NCI-H774 (cell line): ENCODE data around the gene KDELR1.
"Not testable (repeated sequence)": the region's sequence is repeated elsewhere in the genome, so short reads cannot be mapped to it uniquely, and the experiment has no call there.

Experiments used
- DNase-seq: peaks from one replicate; lab custom pipeline; 2025; lab: John Stamatoyannopoulos, UW

KDELR1 gene

DNA sequence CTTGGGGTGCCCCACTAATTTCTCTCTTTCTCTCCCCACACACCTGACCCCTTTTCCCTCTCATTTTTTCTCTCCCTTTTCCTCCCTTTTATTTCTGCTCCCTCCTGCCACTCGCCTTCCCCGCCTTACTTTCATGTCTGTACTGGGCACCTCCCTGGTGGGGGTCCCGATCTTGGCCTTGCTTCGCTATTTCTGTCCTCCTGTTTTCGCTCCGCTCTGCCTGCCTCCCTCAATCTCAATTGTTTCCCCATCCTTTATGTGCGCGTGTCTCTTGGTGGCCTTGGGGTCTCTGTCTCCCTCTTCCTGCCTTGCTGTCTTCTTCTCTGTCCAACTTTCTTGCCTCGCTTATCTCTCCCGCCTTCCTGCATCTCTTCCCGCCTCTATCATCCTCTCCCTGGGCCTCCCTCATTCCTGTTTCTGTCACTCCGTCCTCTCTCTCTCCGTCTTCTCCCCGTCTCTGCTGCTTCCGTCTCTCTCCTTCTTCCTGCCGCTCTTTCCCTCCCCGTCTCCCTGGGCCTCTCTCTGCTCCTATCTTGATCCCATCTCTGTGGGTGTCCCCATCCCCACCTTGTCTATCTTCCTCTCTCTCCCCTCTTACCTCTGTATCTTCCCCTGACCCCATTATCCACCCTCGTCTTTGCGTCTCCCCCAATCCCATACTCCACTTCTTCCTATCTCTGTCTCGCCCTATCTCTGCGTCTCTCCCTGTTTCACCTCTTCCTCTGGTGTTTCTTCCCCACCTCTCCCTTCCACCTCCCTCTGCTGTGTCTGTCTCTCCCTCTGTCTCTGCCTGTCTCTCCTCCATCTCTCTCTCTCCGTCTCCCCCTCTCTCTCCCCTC lies 6.1 kb upstream of the KDELR1 start:
- DNase-seq, result no peak

DNA sequence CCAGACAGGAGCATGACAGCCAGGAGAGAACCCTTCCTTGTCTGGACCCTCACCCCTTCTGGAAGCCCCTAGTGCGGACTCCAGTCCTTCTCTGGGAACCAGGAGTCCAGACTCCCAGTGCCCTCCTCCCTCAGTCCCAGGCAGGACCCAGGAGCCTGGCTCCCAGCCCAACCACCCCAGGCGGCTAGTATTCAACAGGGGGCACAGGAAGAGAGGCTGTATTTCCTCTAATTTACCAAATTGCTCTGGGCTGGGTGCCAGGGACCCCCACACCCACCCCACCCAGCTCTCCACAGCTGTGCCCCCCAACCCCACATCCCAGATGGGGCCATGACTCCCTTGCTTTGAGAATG lies 5.4 kb upstream of the KDELR1 start:
- no peak for DNase-seq

DNA sequence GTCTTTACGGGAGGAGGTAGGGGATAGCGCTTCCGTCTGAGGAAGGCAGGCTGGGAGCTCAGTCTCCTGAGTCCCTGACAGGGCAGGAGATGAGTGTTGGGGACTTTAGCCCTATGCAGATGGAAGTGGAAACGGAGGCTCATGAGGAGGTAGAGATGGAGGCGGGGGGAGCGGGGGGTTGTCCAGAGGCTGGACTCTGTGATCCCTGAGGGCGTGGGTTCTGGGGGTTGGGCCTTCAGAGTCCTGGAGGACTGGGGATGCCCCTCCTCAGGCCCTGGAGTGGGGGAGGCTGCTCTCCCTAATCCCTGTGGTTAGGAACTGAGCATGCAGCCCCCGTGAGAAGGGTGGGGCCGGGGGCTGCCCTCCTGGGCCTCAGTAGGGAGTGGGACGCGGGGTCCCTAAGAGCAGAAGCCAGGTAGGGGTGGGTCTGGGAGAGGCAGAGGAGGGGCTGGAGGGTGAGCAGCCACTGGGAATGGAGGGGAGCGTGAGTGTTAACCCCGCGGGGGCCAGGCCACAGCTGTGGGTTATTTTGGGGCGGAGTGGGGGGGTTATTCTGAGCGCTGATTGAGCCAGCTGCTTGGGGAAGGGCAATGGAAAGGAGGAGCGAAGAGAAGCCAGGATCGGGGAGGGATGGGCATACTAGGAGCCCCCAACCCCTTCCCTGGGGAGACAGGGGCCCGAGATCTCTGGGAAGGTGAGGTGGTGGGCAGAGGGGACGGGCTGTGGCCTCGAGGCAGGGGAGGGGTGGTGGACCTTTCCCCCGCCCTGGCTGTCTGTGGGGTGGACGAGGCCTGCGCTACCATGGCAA lies 4.9 kb upstream of the KDELR1 start:
- DNase-seq, result no peak

- DNase-seq, result no peak
Measured at GRCh38 chr19:48395499-48395898, 4.1 kb upstream of the KDELR1 start.

DNA sequence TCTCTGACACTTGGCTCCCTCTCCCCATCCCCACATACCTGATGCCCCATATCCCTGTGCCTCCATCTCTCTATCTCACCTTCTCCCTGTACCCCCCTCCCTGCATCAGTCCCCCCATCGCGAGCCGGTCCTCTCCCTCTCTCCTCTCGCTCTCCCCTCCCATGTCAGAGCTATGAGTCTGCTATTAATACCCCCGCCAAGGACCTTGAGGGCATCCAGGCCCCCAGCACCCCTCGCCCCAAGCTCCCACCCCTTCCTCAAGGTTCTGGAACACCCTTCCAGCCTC lies 3.8 kb upstream of the KDELR1 start:
- DNase-seq, result no peak

DNA sequence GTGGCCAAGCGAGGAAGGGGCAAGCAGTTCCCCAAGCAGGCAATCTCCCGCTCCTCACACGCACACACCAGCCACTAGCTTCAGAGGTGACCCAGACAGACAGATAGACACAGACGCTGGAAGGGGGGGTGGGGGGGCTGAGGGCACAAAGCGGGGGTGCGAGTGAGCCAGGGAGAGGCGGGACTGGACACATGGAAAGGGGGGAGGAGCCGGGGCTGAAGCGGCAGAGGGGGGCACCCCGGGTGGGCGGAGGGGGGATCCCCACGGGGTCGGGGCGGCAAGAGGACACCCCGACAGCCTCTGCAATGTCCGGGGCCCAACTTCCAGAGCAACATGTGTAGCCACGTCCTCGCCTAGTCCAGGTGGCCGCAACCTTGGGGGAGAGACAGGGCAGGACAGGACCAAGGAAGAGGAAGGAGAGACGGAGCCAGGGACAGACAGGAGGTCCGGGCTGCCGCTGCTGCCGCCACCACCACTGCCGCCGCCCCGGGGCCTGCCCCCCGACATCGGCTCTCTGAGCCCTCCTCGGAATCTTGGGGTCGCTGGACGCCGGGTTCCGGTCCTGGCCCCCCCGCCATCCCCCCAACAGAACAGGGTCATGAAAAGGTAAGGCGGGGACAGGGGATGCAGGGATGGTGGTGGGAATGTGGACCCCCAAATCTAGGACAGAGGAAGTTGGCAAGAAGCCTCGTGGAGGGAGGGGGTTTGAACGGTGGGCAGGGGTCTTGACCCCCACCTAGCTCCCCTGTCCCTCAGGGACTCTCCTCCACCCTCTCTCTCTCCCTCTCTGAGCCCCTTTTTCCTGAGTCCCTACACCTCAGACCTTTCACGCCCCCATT lies 3.2 kb upstream of the KDELR1 start:
- DNase-seq, result no peak

GRCh38 chr19:48393559-48394330 lies 2.4 kb upstream of the KDELR1 start, which contains the start of gene GRIN2D:
TSS of gene GRIN2D (plus strand) at chr19:48393668. CDS start at chr19:48398393, 4,725 bp downstream.
- DNase-seq, result no peak

GRCh38 chr19:48392860-48393558 lies 1.7 kb upstream of the KDELR1 start:
- no peak for DNase-seq

- not testable (repeated sequence) for DNase-seq
Measured at GRCh38 chr19:48392006-48392344, 624 bp upstream of the KDELR1 start.

DNA sequence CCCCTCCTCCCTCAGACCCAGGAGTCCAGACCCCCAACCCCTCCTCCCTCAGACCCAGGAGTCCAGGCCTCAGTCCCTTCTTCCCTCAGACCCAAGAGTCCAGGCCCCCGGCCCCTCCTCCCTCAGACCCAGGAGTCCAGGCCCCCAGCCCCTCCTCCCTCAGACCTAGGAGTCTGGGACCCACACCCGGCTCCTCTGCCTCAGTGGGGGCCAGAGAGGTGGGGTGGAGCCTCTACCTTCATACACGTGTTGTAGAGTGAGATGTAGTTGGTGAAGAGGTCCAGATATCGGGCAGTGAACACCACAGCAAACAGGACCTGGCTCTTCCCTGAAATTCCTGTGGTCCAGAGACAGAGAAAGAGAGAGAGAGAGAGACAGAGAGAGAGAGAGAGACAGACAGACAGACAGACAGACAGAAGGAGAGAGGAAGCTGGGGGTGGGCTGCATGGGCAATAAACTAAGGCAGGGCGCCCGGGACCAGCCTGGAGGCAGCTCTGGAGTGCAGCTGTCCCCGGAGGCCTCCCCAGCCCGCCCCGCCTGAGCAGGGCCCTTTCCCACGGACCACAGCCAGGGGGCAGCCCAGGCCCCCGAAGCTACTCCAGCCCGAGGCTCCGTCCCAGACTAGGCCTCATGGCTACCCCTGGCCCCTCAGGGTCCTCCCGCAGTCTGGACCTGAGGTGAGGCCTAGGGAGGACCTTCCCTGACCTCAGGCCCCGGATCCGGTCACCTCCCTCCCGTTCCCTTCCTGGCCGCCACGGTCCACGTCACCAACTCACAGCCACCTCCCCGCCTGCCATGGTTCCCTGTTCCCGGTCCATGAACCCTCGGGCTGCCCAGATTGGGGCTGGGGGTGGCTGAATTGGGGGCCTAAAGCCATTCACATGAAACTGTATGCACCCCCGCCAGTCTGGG lies 907 bp downstream of the KDELR1 start:
- peak; percentile 19 for DNase-seq

DNA sequence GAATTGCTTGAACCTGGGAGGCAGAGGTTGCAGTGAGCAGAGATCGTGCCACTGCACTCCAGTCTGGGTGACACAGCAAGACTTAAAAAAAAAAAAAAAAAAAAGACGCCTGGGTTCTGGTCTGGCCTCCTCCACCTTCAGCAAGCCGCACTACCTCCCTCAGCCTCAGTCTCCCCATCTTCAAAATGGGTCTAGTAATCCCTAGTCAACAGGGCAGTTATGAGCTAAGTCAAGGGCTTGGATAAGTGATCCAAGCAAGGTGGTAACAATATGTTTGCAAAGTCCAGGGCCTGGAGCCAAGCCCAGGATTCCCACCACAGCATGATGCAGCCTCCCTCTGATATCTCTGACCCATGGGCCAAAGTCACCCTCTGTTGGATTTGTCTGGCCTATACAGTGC lies 4.4 kb downstream of the KDELR1 start:
- no peak for DNase-seq

DNA sequence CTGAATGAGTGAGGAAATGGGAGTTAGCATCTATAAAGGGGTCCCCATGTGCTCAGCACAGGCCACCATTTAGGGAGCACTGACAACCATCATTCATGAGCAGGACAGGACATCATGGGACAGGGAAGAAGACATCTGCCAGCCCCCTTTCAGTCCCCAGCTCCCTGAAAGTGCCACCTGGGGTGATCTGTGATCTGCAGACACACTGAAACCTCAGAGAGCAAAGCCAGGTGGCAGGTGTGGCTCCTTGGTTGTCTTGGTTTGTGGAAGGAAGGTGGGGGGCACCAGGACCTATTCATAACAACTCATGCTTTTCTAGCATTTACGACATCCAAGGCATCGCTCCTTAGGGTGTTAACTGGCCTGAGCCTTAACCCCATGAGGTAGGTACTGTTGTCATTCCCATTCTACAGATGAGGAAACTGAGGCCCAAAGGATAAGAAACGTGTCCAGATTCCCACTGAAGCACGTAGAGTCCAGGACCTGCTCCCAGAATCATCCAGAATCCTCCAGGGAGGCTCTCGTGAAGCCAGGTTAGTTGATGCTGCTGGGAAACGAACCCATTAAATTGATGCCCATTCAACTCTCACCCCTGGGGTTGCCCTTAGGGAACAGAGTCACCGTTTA lies 5.8 kb downstream of the KDELR1 start:
- no peak for DNase-seq

DNA sequence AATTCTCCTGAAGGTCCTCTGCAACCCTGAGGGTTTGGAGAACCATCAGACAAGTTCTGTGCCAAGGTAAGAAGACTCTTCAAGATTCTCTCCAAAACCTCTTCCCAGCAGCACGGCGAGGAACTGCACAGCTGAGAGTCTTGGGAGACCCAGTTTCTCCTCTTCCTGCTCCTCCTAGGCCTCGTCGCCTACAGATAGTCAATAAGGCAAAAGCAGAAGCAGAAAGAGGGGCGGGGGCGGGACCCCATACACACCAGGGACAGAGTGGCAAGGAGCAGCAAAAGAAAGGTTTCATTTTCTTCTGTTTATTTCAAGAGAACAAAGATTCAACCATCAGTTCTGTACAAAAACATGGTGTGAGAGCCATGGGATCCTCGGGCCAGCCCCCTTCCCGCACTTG lies 9.1 kb downstream of the KDELR1 start:
- no peak for DNase-seq

DNA sequence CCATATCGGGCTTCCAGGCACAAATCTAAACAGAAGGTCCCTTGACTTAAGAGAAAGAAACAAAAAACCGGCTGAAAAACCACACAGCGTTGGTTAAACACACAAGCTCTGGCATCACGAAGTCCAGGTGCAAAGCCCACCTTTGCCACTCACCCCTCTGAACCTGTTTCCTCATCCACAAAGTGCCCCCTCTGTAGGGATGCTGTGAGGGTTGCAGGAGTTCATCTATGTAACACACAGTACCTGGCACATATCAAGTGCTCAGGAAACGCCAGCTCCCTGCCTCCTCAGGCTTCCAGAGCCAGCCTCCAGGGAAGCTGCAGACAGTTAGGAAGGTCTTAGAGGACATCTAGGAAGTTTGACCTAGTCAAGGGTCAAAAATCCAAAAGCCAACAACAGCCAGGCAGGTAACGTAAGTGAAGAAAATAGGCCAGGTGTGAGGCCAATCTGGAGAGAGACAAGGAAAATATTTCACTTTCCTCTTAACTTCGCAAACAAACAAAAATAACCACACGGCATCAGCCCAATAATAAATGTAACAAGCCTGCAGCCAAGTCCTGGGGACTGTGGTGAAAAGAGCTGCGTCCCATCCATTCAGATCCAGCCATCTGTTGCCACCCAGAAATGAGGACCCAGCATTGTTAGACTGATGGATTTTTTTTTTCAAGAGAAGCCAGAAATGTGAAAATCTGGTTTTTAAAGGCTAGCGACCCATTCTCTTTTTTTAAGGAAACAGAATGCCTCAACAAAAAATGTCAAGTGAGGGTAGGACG lies 10.0 kb downstream of the KDELR1 start:
- no peak for DNase-seq

GRCh38 chr19:48379058-48379457 lies 12.3 kb downstream of the KDELR1 start:
- no peak for DNase-seq

- no peak for DNase-seq
Measured at GRCh38 chr19:48378194-48378570, 13.2 kb downstream of the KDELR1 start.

DNA sequence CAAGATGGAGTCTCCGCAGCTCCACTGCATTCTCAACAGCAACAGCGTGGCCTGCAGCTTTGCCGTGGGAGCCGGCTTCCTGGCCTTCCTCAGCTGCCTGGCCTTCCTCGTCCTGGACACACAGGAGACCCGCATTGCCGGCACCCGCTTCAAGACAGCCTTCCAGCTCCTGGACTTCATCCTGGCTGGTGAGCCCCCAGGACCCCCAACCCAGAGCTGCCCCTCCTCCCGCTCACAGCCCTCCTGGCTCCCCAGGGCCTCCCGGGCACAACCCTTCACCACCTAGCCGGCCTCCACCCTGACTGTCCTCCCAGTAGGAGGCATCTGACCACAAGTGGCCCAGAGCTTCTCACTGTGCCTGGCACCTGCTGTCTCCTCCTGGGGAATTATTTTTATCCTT lies 17.8 kb downstream of the KDELR1 start:
- DNase-seq, result no peak

DNA sequence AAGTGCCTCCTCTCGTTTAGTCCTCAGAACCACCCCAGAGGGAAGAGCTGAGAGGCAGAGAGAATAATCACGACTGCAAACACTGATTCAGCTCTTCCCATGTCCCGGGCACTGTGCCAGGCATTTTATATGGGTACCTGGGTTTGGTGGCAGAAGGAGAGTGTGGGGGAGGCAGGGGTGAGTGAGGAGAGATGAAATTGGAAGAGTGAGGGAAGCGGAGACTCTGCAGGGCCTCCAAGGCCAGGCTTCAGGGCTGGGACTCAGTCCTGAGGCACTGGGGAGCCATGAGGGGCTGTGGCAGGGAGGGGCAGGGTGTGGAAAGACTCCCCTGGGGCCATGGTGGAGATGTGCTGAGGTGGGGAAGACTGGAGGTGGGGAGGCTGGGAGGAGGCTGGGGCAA lies 18.4 kb downstream of the KDELR1 start:
- peak; percentile 73 for DNase-seq

- not testable (repeated sequence) for DNase-seq
Measured at GRCh38 chr19:48371771-48372170, 19.6 kb downstream of the KDELR1 start.
